ENCODE measurements around the gene OPCML.

- TF ChIP-seq EZH2 (IDR thresholded peaks at IDR 0.05; ENCODE audit: low read length, unreplicated experiment) (no peak), CTCF (conservative IDR thresholded peaks at IDR 0.05; ENCODE audit: low read depth, low read length) (no peak), EZH2phosphoT487 (IDR thresholded peaks at IDR 0.05; ENCODE audit: borderline replicate concordance, low read length) (no peak)
Measured at GRCh38 chr11:132429685-132430084, 1102.6 kb downstream of the OPCML start.

All from PC-3 (cell line).